GM08714 (cell line): ENCODE data around the gene DNAJC13.
"Not testable (repeated sequence)": the region's sequence is repeated elsewhere in the genome, so short reads cannot be mapped to it uniquely, and the experiment has no call there.

Experiments used
- H3K4me3 ChIP-seq: fragments of 200-500 bp; sonication (Bioruptor generic); 2 replicates; pipeline ENCODE4 v1.5.1; 2014; ENCODE audit warnings: mild to moderate bottlenecking, low read length, inconsistent platforms
- ZNF274 ChIP-seq: IDR thresholded peaks from 2 replicates; pipeline ENCODE4 v1.6.1; 2012; ENCODE audit warnings: mild to moderate bottlenecking, low read depth, low read length

The DNAJC13 gene

GRCh38 chr3:132416807-132417694, at the start of gene DNAJC13:
Gene DNAJC13, plus strand, starts transcription at chr3:132417502. Its CDS starts 17,049 bp downstream, at chr3:132434551.
- peak within 1 kb of the TSS; percentile 92 for H3K4me3 ChIP-seq
- no peak for TF ChIP-seq ZNF274

GRCh38 chr3:132368515-132368914, 48.8 kb upstream of the DNAJC13 start:
- no peak overlapping the region for H3K4me3 ChIP-seq
- TF ChIP-seq ZNF274: no peak

DNA sequence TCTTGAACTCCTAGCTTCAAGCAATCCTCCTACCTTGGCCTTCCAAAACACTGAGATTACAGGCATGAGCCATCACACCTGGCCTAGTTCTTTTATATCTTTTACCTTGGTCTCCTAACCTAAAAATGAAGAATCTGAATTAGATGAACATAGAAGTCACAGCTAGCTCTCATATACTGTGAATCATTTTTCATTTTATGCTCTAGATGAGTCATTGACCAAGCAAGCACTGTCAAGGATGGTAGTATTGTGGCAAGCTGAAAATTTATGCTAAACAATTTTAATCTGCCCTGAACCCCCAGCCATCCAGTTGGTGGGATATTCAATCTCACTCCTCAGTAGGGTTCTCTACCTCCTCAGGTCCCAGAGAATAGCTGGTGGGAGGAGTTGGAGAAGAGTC, 48.3 kb upstream of the DNAJC13 start:
- H3K4me3 ChIP-seq: no peak overlapping the region
- TF ChIP-seq ZNF274: no peak

- not testable (repeated sequence) for H3K4me3 ChIP-seq
These were observed 40.4 kb upstream of the DNAJC13 start for GRCh38 chr3:132376945-132377354.

DNA sequence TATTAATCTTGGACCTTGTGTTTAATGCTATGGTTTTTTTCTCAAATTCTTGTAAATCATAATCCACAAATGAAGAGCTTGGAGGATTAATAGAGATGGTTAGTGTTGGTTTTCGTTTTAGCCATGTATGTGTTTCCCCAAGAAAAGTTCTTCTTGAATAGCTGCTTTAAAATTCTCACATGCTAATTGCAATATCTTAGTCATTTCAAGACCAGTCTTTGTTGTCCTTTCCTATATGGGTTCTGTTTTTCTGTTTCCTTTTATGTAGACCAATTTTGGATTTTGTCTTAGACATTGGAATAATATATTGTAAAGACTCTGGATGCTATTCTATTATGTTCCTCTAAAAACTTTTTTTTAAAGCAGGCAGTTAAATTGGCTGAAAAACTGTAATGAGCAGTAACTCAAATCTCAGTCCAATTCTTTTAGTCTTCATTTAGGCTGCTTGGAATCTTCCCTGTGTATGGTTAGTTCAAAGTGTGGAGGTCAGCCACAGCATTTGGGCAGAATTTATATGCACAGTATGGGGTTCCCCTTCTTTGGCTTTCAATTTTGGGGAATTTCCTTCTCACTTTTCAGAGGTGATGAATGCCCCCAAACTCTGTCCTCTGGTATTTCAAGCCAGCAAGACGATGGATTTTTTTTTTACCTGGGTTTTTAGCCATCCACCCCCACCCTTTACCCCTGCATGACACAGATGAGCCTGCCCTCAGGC, 39.1 kb upstream of the DNAJC13 start:
- H3K4me3 ChIP-seq: no peak overlapping the region
- TF ChIP-seq ZNF274: no peak

DNA sequence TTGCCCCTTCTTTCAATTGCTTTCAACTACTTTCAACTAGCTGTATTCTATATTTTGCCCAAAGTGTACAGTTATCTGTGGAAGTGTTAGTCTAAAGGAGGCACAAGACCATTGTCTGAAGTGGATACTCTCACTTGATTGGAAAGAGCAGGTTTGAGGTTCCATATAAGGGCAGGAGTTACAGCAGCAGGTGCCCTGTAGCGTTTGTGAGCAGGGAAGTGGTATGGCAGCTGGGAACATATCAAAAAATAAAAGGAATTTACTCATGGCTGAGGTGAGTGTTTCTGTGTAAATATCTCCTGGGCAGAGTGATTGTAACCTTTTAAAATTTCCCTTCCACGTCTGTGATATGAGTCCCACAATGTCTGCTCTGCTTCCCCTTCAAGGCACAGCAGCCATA, 38.5 kb upstream of the DNAJC13 start:
- no peak for TF ChIP-seq ZNF274
- H3K4me3 ChIP-seq: no peak overlapping the region

DNA sequence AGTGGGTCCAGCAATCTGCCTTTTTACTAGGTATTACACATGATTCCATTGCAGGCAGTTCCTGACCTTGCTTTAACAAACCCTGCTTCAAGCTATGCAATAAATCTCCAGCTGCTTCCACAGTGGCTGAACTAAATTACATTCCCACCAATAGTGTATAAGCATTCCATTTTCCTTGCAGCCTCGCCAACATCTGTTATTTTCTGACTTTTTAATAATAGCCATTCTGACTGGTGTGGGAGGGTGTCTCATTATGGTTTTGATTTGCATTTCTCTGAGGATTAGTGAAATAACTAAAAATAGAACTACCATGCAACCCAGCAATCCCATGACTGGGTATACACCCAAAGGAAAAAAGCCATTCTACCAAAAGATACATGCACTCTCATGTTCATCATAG, 36.4 kb upstream of the DNAJC13 start:
- TF ChIP-seq ZNF274: no peak
- no peak overlapping the region for H3K4me3 ChIP-seq

DNA sequence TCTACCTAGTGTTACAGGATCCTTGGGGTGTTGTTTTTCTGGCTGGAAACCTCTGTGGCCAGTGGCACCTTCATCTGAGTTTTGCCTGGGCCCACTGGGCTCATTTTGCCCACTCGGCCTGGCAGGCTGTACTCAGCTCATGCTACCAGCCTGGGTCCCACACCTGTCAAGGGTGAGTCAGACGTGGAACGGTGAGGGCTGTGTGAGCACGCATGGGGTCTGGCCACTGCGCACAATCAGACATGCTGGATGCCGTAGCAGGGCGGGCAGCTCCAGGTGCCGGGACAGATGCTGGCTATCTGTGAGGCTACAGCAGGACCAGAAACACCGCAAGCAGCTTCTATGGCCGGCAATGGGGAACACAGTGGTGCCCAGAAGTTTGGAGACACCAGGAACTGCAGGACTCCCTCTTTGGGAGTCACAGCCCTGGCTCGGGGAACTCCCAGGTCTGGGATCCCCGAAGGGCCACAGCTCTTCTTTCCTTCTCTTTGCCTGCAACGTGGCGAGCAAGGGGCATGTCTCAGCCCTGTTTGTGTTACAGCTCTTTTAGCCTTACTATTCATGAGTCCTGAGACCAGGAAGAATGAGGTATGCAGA, 35.9 kb upstream of the DNAJC13 start:
- H3K4me3 ChIP-seq: no peak overlapping the region
- no peak for TF ChIP-seq ZNF274

- TF ChIP-seq ZNF274: no peak
- no peak overlapping the region for H3K4me3 ChIP-seq
These were observed 35.0 kb upstream of the DNAJC13 start for GRCh38 chr3:132382267-132382666.

DNA sequence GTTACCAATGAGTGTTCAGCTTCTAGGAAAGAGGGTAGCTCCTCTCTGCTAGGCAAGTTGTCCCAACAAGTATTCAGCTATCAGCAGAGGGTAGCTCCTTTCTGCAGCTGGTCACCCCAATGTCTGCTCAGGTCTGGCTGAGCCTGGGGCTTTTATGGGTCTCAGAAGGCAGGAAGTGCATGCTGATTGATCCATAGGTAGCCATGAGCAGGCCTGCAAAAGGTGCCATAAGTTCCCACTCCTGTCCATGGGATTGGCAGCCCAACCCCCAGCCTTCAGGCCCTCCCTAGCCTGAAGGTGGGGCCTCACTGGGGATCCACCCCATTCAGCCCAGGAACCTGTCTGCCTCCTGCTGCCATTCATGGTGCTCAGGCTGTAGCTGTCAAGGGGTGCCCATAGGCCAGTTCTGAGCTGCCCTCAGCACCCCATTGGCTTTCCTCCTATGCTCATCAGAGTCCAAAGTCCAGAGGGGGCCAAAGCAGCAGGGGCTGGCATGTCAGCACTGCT, 34.6 kb upstream of the DNAJC13 start:
- no peak overlapping the region for H3K4me3 ChIP-seq
- no peak for TF ChIP-seq ZNF274

DNA sequence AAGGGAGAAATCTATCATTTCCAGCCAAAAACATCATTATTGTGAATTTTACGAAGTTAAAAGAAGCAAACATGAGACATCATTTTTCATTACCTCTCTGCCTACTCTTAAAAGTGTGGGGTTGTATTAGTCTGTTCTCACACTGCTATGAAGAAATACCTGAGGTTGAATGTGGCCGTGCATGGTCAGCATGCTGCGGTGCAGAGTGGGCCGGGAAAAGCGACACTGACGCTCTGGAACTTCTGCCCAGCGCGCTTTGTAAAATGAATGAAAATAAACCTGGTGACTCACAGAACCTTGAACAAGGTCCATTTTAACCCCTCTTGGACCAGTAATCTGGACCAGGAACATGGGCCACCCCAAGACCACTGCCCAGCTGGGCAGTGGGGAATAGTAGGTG, 31.0 kb upstream of the DNAJC13 start:
- no peak for TF ChIP-seq ZNF274
- no peak overlapping the region for H3K4me3 ChIP-seq

DNA sequence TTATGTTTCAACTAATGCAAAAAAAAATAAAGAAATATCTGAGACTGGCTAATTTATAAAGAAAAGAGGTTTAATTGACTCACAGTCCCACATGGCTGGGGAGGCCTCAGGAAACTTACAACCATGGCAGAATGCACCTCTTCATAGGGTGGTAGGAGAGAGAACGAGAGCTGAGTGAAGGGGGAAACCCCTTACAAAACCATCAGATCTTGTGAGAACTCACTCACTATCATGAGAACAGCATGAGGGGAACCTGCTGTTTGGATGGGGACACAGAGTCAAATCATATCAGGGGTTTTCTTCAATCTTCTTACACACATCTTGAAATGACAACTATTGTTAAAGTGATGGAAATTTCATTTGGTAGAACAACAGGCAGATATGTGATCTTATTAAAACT, 24.6 kb upstream of the DNAJC13 start:
- not testable (repeated sequence) for H3K4me3 ChIP-seq

- no peak overlapping the region for H3K4me3 ChIP-seq
- no peak for TF ChIP-seq ZNF274
These were observed 23.0 kb upstream of the DNAJC13 start for GRCh38 chr3:132394320-132394719.

GRCh38 chr3:132395126-132395525, 22.2 kb upstream of the DNAJC13 start:
- no peak for TF ChIP-seq ZNF274
- no peak overlapping the region for H3K4me3 ChIP-seq

GRCh38 chr3:132396255-132396654, 21.0 kb upstream of the DNAJC13 start:
- TF ChIP-seq ZNF274: no peak
- no peak overlapping the region for H3K4me3 ChIP-seq

- H3K4me3 ChIP-seq: not testable (repeated sequence)
These were observed 20.5 kb upstream of the DNAJC13 start for GRCh38 chr3:132396776-132397175.
